HL-60 (cell line): ENCODE results near the gene MAST3.

Source experiments
- GABPA ChIP-seq: IDR thresholded peaks from 2 replicates; pipeline ENCODE4 v1.6.1; 2012; ENCODE audit warnings: low read depth
- TF ChIP-seq, protein P1 (sequence below): IDR thresholded peaks from one replicate; pipeline ENCODE4 v1.5.1; 2011; ENCODE audit warnings: low read length, control low read depth, inconsistent platforms; ENCODE audit not compliant: insufficient read depth

DNA sequence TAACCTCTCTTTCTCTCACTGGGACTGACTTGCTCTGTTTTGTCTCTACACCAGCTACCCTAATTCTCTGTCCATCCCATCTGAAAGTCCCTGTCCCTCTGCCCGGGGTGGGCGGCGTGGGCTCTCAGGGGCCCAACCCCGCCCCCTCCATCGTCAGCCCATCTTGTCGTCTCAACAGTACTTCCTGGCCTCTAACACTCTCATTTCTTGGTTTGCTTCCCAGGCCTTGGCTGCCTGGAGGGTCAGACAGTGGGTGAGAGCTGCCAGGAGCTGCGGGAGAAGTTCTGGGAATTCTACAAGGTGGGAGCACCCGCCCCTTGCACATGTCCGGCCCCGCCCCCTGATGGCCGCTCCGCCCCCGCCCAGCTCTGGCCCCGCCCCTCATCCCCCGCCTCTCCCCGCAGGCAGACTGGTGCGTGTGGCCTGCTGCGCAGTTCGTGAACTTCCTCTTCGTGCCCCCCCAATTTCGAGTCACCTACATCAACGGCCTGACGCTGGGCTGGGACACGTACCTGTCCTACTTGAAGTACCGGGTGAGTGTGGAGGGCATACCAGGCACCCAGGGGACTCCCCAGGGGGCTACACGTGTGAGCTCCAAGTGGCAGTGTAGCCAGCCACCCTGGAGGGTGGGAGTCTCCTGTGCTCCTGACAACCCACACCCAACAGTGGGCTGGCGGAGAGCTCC lies 97.1 kb downstream of the MAST3 start:
- TF ChIP-seq, protein P1, sequence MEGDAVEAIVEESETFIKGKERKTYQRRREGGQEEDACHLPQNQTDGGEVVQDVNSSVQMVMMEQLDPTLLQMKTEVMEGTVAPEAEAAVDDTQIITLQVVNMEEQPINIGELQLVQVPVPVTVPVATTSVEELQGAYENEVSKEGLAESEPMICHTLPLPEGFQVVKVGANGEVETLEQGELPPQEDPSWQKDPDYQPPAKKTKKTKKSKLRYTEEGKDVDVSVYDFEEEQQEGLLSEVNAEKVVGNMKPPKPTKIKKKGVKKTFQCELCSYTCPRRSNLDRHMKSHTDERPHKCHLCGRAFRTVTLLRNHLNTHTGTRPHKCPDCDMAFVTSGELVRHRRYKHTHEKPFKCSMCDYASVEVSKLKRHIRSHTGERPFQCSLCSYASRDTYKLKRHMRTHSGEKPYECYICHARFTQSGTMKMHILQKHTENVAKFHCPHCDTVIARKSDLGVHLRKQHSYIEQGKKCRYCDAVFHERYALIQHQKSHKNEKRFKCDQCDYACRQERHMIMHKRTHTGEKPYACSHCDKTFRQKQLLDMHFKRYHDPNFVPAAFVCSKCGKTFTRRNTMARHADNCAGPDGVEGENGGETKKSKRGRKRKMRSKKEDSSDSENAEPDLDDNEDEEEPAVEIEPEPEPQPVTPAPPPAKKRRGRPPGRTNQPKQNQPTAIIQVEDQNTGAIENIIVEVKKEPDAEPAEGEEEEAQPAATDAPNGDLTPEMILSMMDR = no peak
- no peak for TF ChIP-seq GABPA
